Skin of body (tissue), 2 donors: ENCODE measurements around the gene BCLAF3. TPM values are rescaled to one million over a fixed set of nuclear protein-coding genes. Genes with fewer than 3 reads are reported as not detected.

Experiments
- DNase-seq: peaks from one replicate; lab custom pipeline; 2025; lab: John Stamatoyannopoulos, UW
- total RNA-seq: library from RNA; depleted of rRNA; stranded (reverse); fragments of >200 nt; gene quantifications from one replicate; pipeline ENCODE4 v1.2.3, GENCODE V29; 2014

The BCLAF3 gene
- total RNA-seq, result 11.1 TPM

DNA sequence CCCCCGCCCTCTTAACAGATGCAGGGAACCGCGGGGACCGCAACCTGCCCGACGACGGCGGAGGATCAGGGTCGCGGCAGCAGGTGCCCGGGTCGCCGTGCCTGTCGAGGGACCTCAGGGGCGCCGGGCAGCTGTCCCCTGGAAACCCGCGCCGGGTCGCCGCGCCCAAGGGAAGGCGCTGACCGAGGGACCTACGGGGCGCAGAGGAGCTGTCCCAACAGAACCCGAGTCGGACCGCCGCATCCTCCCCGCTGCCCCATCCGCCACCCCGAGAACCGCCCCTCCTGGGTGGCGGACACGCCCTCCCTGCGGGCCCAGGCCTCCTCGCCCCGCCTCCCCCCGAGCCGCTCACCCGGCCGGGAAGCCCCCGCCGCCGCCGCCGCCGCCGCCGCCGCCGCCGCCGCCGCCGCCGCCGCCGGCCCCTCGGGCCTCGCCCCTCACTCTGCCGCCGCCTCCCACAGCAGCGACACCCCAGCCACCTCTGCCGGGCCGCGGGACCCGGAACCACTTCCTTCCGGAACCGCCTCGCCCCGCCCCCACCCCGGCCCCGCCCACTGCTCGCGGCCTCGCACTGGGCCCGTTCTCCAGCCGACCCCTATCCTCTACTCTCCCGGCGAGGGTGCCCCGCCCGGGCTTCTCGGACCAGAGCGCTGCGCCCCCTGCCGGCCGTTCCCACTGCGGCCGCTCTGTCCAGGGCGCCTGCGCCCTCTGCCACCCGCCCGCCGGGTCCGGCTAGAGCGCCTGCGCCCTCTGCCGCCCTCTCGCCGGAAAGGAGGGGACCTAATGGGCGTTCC, at the start of gene BCLAF3:
Gene BCLAF3 (minus strand): TSS at position 506 of the 794 bp plus-strand sequence. CDS start 20,797 bp downstream, outside the sequence.
- DNase-seq, result peak; percentile 54

DNA sequence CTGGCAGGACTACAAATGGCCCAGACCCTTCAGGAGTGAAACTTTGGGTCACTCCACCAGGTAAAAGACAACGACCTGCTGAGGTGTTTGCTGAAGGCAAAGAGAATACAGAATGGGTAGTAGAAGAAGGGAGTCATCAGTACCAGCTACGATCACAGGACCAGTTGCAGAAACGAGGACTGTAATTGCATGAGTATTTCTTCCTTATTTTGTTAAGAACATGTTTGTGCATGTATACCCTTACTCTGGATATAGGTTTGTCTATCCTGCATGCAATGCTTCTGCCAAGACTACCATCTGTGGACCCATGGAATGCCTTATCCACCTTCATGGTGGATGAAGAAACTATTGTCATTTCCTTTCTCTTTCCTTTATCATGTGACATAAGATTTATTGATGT, 48.1 kb upstream of the BCLAF3 start:
- no peak for DNase-seq

- no peak for DNase-seq
These were observed 46.3 kb upstream of the BCLAF3 start for GRCh38 chrX:20037186-20037585.

- DNase-seq, result no peak
These were observed 41.3 kb upstream of the BCLAF3 start for GRCh38 chrX:20032201-20032600.

DNA sequence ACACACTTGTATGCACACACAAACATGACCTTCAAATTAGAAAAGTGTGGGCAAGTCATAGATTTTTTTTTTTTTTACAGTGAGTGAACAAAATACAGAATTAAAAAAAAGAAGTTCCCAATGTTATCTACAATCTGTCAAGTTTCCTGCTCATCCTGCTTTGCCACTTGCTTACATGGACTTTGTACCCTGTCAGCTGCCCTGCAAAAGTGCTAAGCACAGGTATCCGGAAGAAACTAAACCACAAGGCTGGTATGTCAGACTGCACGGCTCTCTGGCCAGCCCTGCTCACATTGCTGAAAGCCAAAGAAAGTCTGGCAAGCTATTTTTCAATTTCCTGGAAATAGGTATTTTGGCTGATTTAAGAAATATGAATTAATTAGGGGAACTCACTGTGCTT, 38.9 kb upstream of the BCLAF3 start:
- no peak for DNase-seq

GRCh38 chrX:20028588-20028987, 37.7 kb upstream of the BCLAF3 start:
- DNase-seq, result no peak

- no peak for DNase-seq
These were observed 35.4 kb upstream of the BCLAF3 start for GRCh38 chrX:20026278-20026677.

- DNase-seq, result no peak
These were observed 29.0 kb upstream of the BCLAF3 start for GRCh38 chrX:20019672-20020365.

DNA sequence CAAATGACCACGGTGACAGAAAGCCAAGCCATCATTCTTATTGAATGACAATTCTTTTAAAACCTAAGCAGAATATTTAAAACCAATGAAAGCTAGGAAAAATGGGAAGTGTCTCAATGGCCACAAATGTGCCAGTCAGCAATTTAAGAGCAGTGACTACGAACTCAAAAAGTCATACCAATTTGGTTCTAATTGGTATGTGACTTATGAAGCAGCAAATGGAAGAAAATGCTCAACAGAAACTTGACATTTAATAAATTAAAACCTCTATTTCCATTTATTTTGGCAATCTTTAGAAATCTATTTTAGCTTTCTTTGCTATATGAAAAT, 25.7 kb upstream of the BCLAF3 start:
- no peak for DNase-seq

- peak; percentile 68 for DNase-seq
These were observed 25.2 kb upstream of the BCLAF3 start for GRCh38 chrX:20015945-20016615.

- DNase-seq, result no peak
These were observed 24.6 kb upstream of the BCLAF3 start for GRCh38 chrX:20015422-20015821.

DNA sequence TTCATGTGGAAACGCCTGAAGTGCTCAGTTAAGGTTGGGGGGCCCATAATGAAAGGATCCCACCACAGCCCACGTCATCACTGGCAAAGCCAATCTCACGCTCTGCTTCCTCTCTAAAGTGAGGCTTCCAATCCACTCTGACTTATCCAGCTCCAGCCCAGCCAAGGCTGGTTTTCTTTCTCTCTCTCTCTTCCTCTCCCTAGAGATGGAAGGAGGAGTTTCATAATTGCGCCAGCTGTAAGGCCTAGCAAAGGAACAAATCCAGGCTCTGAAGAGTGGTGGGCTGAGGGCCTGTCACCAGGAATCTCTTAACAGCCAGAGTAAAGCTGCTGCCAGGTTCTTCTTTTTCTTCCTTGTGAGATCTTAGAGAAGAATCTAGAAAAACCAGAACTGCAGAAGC, 20.7 kb upstream of the BCLAF3 start:
- DNase-seq, result no peak

DNA sequence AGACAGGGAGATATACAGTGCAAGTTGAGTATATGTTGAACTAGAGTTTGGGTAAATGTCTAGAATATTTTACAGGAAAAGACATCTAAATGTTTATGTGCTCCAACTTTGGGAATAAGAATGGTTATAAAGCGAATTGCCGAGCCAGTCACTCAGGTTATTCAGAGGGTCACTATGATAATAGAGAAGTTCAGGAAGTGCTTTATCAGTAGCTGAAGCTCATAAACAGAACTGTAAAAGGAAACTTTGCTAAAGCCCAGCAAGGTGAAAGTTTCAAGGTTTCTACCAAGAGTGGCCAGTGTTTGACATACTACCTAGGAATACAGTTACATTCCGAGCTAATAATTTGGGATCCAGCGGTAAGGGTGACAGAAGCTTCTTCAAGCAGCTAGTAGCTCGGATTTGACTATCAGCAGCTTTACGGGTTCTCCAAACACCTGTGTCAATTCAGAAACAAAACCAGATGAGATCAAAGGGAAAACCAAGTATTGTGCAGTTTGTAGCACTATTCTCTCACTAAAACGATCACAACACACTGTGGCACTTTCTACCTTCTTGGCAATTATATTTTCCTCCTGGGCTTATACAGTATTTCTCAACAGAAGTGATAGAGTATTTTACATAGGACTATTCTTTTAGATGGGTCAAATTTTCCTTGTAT, 17.2 kb upstream of the BCLAF3 start:
- no peak for DNase-seq

GRCh38 chrX:20005883-20006282, 15.0 kb upstream of the BCLAF3 start:
- no peak for DNase-seq

GRCh38 chrX:20001588-20001987, 10.7 kb upstream of the BCLAF3 start:
- DNase-seq, result no peak

GRCh38 chrX:19991350-19991718, 473 bp upstream of the BCLAF3 start:
- no peak for DNase-seq

DNA sequence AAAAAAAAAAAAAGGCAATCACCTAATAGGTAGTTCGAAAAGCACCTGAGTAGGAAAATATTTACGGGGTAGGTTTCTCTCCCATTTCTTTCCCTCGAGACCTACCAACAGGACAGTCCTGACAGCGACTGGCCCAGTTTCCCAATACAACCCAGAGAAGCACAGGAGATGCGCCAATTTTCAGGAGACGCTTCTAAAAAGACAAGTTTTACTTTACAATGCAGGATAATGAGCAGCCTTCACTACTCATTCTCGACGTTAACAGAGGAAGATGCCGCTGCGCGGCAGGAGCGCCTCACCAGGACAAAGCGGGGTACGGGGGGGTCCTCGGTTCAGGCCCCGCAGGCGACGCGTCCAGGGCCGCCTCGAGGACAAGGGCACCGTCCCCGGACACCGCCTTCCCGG, 708 bp downstream of the BCLAF3 start:
- no peak for DNase-seq

GRCh38 chrX:19987856-19988255, 3.0 kb downstream of the BCLAF3 start:
- DNase-seq, result no peak

GRCh38 chrX:19986531-19986930, 4.3 kb downstream of the BCLAF3 start:
- DNase-seq, result no peak

GRCh38 chrX:19981947-19982346, 8.9 kb downstream of the BCLAF3 start:
- DNase-seq, result no peak

- DNase-seq, result no peak
These were observed 15.0 kb downstream of the BCLAF3 start for GRCh38 chrX:19975845-19976244.

GRCh38 chrX:19972984-19973383, 17.9 kb downstream of the BCLAF3 start:
- no peak for DNase-seq
